Stomach (tissue), 4 donors: ENCODE results near the gene WWOX.

Experiments
- CTCF ChIP-seq, 7 experiments: fragments of 450-650 bp in 4 of 7; fragments of 200-600 bp in 3 of 7; sonication (generic) in 3 of 7; IDR thresholded peaks; one replicate each; pipeline ENCODE4 v1.5.1; 2016 to 2019; ENCODE audit warnings: antibody characterized with exemption in 7 of 7, control low read depth in 2 of 7, mild to moderate bottlenecking in 1 of 7
- EP300 ChIP-seq: sonication (generic); formaldehyde crosslinking; IDR thresholded peaks from one replicate; pipeline ENCODE4 v1.6.1; 2017; ENCODE audit warnings: antibody characterized with exemption

- TF ChIP-seq CTCF (IDR thresholded peaks at IDR 0.05) (no peak), EP300 (no peak)
Observed at GRCh38 chr16:78684030-78684611, 584.7 kb downstream of the WWOX start.
